ENCODE results near the gene PTPRJ.
"Not testable (repeated sequence)": the region's sequence is repeated elsewhere in the genome, so short reads cannot be mapped to it uniquely, and the experiment has no call there.

DNA sequence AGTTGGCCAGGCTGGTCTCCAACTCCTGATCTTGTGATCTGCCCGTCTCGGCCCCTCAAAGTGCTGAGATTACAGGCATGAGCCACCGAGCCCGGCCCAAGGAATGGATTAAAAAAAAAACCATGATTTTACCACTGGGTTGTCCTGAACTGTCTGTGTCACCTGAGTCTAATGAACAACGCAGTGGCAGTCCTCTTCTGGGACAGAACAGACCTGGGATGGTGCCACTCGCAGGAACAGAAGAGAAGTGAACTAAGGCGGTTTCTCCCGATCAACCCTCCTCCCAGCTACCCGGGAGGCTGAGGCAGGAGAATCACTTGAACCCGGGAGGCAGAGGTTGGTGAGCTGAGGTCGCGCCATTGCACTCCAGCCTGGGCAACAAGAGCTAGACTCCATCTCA lies 46.6 kb upstream of the PTPRJ start:
- not testable (repeated sequence) for TF ChIP-seq CTCF (IDR thresholded peaks at IDR 0.05; ENCODE audit: low read depth, low read length, poor library complexity, severe bottlenecking); EZH2phosphoT487 (IDR thresholded peaks at IDR 0.05; ENCODE audit: borderline replicate concordance, low read length)
